Measurements from ENCODE around the gene ENTPD8.

The ENTPD8 gene

GRCh38 chr9:137449931-137450538 is 8.9 kb upstream of the ENTPD8 start:
- no peak for TF ChIP-seq CTCF (IDR thresholded peaks at IDR 0.05; ENCODE audit: control insufficient read depth, extremely low read depth, insufficient read depth)
- no peak for DNase-seq (ENCODE audit: low read depth)
- H3K4me3 ChIP-seq (ENCODE audit: low read depth, low read length), result no peak overlapping the region

- DNase-seq (ENCODE audit: low read depth), result no peak
- no peak overlapping the region for H3K4me3 ChIP-seq (ENCODE audit: low read depth, low read length)
- TF ChIP-seq CTCF (IDR thresholded peaks at IDR 0.05; ENCODE audit: control insufficient read depth, extremely low read depth, insufficient read depth), result no peak
Observed at GRCh38 chr9:137449081-137449844, 8.1 kb upstream of the ENTPD8 start.

GRCh38 chr9:137448602-137448962 is 7.4 kb upstream of the ENTPD8 start:
- no peak for DNase-seq (ENCODE audit: low read depth)
- no peak overlapping the region for H3K4me3 ChIP-seq (ENCODE audit: low read depth, low read length)
- TF ChIP-seq CTCF (IDR thresholded peaks at IDR 0.05; ENCODE audit: control insufficient read depth, extremely low read depth, insufficient read depth), result no peak

- no peak for DNase-seq (ENCODE audit: low read depth)
- no peak overlapping the region for H3K4me3 ChIP-seq (ENCODE audit: low read depth, low read length)
- no peak for TF ChIP-seq CTCF (IDR thresholded peaks at IDR 0.05; ENCODE audit: control insufficient read depth, extremely low read depth, insufficient read depth)
Observed at GRCh38 chr9:137447722-137448601, 6.8 kb upstream of the ENTPD8 start.

GRCh38 chr9:137446851-137447471 is 5.8 kb upstream of the ENTPD8 start:
- TF ChIP-seq CTCF (IDR thresholded peaks at IDR 0.05; ENCODE audit: control insufficient read depth, extremely low read depth, insufficient read depth), result no peak
- no peak overlapping the region for H3K4me3 ChIP-seq (ENCODE audit: low read depth, low read length)
- no peak for DNase-seq (ENCODE audit: low read depth)

GRCh38 chr9:137445930-137446431 is 4.8 kb upstream of the ENTPD8 start:
- DNase-seq (ENCODE audit: low read depth), result no peak
- TF ChIP-seq CTCF (IDR thresholded peaks at IDR 0.05; ENCODE audit: control insufficient read depth, extremely low read depth, insufficient read depth), result no peak
- H3K4me3 ChIP-seq (ENCODE audit: low read depth, low read length), result no peak overlapping the region
